Measurements from ENCODE around the gene CEP192.

GRCh38 chr18:12960395-12960794, 30.8 kb upstream of the CEP192 start:
- no peak for TF ChIP-seq CTCF (IDR thresholded peaks at IDR 0.05; ENCODE audit: insufficient read depth, low read depth, low read length)
- TF ChIP-seq EZH2 (IDR thresholded peaks at IDR 0.05; ENCODE audit: insufficient read depth, low read length), result no peak
